HG03354 (cell line): ENCODE data around the gene TMTC1.
"Not testable (repeated sequence)": the region's sequence is repeated elsewhere in the genome, so short reads cannot be mapped to it uniquely, and the experiment has no call there.

Experiments
- ATAC-seq: cut with Tn5 transposase; IDR thresholded peaks from one replicate; pipeline ENCODE4 v1.9.1; 2021; ENCODE audit warnings: mild to moderate bottlenecking; ENCODE audit not compliant: unreplicated experiment, poor library complexity, severe bottlenecking

Gene TMTC1

GRCh38 chr12:29559198-29559597 is 224.5 kb downstream of the TMTC1 start:
- no peak for ATAC-seq

DNA sequence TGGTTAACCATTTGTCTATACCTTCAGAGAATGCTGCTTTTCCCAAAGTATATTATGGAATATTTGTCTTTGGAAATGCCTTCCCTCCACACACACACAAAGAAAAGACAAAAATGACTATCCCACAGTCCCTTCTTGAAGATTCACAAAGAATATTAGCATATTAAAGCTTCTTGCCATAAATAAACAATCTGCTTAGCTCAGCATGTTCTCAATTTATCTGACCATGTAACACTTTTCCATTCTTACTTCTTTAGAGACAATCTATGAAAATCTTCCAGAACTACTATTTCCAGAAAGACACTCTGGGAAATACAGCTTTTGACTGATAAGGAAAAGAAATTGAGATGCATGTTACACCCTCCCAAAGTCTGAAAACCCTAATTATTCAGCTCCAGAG is 227.4 kb downstream of the TMTC1 start:
- no peak for ATAC-seq

GRCh38 chr12:29555451-29555850 is 228.3 kb downstream of the TMTC1 start:
- ATAC-seq, result not testable (repeated sequence)

GRCh38 chr12:29552994-29553748 is 230.6 kb downstream of the TMTC1 start:
- ATAC-seq, result no peak

- peak; percentile 97 for ATAC-seq
Measured at GRCh38 chr12:29552324-29552927, 231.3 kb downstream of the TMTC1 start.

DNA sequence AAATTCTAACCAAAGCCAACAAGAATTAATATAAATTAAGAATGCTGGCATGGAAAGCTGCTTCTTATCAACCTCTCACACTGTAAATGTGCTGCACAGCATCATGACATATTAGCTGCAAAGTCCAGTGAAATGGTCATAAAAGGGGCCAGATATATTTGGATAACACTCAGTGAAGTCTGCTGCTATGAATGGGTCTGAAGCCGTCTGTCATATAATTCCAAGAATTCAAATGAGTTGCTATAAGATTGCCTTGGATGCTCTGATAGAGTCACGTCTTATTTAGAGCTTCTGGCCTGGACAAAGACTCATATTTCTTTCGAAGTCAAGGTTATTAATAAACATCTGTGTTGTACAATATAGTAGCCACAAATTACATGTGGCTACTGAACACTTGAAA is 231.9 kb downstream of the TMTC1 start:
- ATAC-seq, result no peak

DNA sequence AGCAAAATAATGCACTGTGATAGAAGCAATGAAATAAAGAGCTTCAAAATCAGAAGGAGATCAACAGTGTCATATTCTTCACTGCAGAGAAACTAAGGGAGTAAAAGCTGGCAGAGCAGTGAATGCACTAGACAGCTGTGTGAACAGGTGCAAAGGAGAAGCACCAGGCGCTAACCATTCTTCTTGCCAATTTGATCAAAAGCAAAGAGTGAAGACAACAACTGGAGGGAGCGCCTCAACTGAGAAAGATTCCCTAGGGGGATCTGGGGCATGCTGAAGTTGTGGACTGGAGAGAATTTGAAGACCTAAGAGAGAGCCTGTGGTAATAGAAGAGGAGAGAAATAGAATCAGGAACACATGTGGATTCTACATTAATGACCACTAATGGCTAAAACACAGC is 235.9 kb downstream of the TMTC1 start:
- no peak for ATAC-seq

- no peak for ATAC-seq
Measured at GRCh38 chr12:29547151-29547632, 236.6 kb downstream of the TMTC1 start.

- no peak for ATAC-seq
Measured at GRCh38 chr12:29546000-29546399, 237.7 kb downstream of the TMTC1 start.

DNA sequence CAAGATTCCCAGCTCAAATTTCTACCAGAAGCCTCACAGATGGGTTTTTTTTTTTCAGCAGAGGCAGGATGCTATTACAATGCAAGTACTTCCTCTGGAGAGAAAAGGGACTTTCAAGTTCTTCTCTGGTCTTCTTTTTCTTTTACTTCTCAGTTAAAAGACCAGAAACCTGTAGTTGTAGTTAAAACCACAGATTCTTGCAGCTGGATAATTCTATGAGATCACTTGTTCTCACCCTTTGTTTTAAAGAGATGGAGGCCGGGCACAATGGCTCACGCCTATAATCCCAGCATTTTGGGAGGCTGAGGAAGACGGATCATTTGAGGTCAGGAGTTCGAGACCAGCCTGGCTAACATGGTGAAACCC is 238.7 kb downstream of the TMTC1 start:
- peak; percentile 86 for ATAC-seq

DNA sequence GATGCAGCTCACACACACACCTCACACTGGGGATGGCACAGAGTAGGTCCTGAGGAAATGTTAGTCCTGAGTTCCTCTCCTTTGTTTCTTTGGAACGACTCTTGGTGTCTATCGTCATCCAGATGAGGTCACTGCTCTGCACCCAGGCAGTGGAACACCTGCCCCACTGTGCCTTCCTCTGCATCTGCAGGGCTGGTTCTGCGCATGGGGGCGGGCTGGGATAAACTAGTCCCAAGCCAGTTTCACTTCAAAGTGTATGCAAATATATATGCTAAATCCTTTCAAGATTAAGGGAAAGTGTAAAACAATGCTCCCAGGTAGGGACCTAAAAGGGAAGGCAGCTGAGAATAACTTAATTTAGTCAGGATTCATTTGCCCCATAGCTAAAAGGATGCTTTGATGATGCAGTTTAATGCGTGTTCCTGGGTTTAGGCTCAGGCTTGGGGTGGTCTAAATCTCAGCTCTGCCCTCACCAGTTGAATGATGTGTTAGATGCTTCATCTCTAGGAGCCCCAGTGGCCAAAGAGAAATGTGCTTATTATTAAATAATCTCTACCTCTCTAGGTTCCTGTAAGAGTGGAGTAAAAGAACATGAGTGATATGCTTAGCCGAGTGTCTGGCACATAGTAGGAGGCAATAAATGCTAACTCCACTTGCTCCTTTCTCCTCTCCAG is 239.2 kb downstream of the TMTC1 start:
- peak; percentile 48 for ATAC-seq

- ATAC-seq, result no peak
Measured at GRCh38 chr12:29543036-29543435, 240.7 kb downstream of the TMTC1 start.

DNA sequence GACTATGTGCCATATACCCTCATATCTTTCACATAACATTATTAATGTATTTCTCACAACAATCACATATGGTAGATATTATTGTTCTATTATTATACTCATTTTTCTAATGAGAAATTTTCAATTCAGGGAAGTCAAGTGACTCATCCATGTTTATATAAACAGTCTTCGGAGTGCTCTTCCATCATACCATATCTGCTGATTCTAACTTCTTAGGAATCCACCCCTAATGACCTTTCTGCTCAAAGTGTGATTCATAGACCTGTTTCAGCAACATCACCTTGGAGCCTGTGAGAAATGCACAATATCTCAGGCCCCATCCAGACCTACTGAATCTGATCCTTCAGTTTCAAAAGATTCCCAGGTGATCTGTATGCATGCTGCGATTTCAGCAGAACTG is 246.4 kb downstream of the TMTC1 start:
- no peak for ATAC-seq

DNA sequence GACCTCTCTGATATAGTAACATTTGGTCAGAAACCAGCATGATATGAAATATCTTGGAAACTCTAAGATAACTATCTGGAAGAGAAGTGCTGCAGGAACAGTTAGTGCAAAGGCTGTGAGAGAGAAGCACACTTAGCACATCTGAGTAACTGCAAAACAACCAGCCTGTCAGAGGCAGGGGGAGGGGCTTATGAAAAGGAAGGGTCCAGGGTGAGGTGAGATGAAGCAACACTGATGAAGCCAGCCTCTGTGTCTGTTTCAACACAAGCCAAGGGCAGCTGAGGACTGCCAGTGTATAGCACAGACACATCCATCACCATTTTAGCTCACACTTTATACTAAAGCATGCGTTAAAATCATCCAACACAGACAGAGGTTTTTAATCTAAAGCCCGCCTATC is 248.8 kb downstream of the TMTC1 start:
- ATAC-seq, result no peak

- ATAC-seq, result no peak
Measured at GRCh38 chr12:29533815-29534489, 249.8 kb downstream of the TMTC1 start.

- ATAC-seq, result no peak
Measured at GRCh38 chr12:29531471-29531870, 252.3 kb downstream of the TMTC1 start.

DNA sequence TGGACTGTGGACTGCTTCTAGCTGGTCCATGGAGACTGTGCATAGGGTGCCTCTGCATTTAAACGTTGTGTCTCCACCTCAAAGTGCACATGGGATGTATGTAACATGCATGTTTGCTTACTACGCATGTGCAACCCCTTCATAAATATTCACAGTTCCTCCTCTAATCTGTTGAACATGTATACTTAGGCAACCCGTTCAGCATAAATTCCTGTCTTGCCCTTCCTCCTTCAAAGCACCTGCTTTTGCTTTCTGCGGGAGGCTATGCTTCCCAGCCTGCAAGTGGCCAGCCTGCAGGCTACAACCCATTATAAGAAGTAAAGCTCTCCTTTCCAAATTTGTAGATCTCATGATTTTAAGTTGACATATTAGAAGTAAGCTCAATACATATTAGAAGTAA is 253.3 kb downstream of the TMTC1 start:
- no peak for ATAC-seq

DNA sequence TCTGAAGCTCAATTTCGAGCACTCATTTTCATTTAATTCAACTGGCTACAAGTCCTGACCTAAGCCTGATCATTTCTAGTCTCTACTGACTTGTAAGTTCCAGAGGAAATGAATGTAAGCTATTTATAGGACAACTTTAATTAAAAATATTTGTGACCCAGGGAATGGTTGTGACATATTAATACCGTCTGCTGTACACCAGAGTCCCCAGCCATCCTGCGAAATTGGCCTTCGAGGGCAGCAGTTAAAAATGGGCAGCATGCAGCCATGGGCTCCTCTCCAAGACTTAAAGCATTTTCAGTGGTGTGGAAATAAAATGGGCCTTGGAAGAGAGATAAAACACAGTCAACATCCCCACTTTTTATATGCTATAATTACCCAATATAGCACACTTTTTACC is 255.6 kb downstream of the TMTC1 start:
- ATAC-seq, result no peak

DNA sequence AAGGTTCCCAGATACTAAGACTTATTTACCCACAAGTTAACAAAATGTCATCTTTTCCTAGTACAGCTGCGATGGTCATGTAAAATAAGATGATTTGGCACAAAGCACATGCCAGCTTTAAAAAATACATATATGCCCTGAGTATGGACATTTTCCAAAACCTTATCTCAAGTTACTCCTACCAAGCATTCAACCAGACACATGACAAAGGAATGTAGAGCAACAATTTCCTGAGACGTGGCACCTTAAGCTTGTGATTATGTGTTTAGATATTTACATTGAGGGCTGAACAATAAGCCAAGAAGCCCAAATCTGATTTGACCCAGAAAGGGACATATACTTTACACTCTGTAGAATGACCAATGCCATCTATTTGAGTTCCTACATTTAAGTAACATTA is 261.8 kb downstream of the TMTC1 start:
- ATAC-seq, result no peak

DNA sequence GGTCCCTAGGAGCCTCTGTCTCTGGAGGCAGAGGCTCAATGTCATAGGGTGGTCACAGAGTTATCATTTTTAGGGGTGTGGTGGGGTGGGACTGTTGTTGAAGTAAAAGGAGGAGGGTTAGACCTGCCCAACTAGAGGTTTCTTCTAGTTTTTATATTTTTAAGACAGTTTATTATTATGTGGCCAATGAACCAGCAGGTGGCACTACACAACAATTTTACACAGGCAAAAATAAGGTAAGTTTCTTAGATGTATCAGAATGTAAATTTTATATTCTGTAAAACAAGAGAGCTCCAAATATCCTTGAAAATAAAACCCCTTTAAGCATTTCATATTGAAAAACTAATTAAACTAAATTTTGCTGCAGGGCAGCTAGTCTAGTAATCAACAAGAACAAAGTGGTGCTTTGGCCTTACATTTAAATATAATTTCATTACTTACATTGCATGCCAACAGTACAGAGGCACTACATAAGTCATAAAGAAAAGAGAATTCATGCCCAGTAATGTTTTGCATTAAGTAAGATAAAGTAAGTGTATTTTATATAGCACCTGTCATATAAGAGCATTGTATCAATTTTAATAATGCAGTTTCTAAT is 264.1 kb downstream of the TMTC1 start:
- ATAC-seq, result no peak
